ENCODE results near the gene LRP5. TPM values are rescaled to one million over a fixed set of nuclear protein-coding genes. Genes with fewer than 3 reads are reported as not detected.
"Not testable (repeated sequence)": the region's sequence is repeated elsewhere in the genome, so short reads cannot be mapped to it uniquely, and the experiment has no call there.

The LRP5 gene
- total and polyA plus RNA-seq, 8 donors: 11.8 to 152 (median 44.2) TPM

DNA sequence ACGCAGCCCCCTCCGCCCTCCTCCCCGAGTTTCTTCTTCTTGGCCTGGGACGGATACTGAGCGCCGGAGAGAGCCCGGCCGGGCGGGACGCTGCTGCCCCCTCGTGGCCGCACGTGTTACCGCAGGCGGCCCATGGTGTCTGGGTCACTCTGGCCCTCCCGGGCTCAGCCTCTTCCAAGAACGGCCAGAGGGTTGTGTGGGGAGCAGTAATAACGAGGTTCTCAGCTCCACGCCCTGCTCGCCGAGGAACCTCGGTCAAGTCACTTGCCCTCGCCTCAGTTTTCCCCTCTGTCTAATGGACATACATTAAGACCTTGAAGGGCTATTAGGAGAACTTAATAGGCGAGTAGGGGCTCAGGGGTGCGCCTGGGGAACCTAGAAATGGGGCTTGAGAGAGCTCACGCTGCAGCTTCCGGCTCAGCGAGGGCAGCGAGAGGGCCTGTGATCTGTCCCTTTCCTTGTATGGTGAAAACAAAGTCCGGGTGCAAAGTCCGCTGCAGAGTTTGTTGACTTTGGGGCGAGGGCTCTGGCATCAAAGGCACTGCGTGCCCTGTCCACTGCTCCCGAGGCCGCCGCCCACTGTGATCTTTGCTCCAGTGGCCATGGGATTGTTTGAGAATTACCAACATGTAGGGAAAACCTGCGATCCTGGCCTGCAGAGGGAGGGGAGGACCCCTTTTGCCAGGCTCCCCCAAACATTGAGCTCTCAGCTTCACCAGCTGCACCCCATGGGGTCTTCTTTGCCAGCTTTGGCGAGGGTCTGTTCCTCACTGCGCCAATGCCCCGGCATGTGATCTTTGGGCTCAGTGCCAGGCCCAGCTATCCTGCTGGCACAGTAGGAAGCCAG, 14.4 kb upstream of the LRP5 start:
- Histone ChIP-seq H3K9me3 (no peaks in the 10 kb centered on the region), H3K27me3 (no peaks in the 10 kb centered on the region), H3K36me3 (no peaks in the 10 kb centered on the region), H3K4me1 (peaks cover 22 to 41% (median 36%) of the 10 kb centered on the region in 4 donors), H3K27ac (peak overlapping the region; percentile 68 to 79 (median 69)), H3K4me3 (peak overlapping the region in 2 of 4 donors; percentile 0 to 11)
- TF ChIP-seq POLR2A (IDR thresholded peaks at IDR 0.05): no peak
- TF ChIP-seq, protein P1, sequence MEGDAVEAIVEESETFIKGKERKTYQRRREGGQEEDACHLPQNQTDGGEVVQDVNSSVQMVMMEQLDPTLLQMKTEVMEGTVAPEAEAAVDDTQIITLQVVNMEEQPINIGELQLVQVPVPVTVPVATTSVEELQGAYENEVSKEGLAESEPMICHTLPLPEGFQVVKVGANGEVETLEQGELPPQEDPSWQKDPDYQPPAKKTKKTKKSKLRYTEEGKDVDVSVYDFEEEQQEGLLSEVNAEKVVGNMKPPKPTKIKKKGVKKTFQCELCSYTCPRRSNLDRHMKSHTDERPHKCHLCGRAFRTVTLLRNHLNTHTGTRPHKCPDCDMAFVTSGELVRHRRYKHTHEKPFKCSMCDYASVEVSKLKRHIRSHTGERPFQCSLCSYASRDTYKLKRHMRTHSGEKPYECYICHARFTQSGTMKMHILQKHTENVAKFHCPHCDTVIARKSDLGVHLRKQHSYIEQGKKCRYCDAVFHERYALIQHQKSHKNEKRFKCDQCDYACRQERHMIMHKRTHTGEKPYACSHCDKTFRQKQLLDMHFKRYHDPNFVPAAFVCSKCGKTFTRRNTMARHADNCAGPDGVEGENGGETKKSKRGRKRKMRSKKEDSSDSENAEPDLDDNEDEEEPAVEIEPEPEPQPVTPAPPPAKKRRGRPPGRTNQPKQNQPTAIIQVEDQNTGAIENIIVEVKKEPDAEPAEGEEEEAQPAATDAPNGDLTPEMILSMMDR (IDR thresholded peaks at IDR 0.05): peak in 6 of 7 experiments; percentile 23 to 99 (median 98)
- TF ChIP-seq POLR2AphosphoS5 (IDR thresholded peaks at IDR 0.05): peak in 2 of 3 donors; percentile 22 to 50
- peak; percentile 87 to 93 for DNase-seq
- 10 to 51% (median 18%) methylated on average over 22 to 40 of the region's 40 CpGs for WGBS, 5 donors
- intact Hi-C loops (cut with DNase I; ENCODE audit: low total_unique reads): loop anchor here (5.0 kb wide), 1 partner anchor 41 kb away; no protein-coding TSS in a partner anchor

DNA sequence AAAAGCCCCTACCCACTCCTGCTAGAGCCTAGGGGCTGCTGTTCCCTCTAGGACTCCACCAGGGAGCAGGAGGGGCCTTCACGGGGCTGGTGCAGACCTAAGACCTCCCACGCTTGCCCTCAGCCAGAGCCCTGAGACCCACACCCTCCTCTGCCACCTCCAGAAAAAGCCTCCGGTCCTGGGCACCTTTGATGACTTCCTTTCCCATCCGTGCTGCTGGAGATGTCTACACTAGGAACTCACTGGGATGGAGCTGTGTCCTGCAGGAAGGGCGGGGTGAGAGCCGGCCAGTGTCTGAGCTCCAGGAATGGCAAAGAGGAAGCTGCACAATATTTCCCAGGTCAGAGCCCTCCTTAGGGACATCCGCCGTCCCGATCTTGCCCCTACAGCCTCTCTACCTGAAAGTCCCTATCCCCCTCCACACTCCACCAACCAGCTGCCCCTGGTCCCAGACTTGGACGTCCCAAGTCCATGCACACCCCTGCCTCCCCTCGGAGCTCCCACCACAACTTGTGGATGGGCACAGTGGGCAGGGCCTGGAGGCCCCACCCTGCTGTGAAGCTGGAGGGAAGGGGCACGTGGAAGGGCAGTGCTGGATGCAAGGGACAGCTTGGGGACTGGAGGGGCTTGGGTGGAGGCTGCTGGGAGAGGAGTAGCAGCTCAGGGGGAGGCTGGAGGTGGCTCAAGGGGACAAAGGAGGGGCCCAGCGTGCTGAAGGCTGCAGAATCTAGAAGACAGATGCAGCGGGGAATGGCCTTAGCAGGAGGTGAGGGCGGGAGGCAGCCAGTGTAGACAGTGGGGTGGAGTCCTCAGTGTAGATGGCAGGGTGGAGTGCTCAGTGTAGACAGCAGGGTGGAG, 13.5 kb upstream of the LRP5 start:
- Histone ChIP-seq H3K9me3 (no peaks in the 10 kb centered on the region), H3K27ac (peak overlapping the region; percentile 68 to 79 (median 69)), H3K36me3 (no peaks in the 10 kb centered on the region), H3K4me3 (peak overlapping the region in 1 of 4 donors; percentile 11), H3K27me3 (no peaks in the 10 kb centered on the region), H3K4me1 (peaks cover 22 to 41% (median 37%) of the 10 kb centered on the region in 4 donors)
- DNase-seq: no peak
- intact Hi-C loops (cut with DNase I; ENCODE audit: low total_unique reads): loop anchor here (5.0 kb wide), 1 partner anchor 42 kb away; no protein-coding TSS in a partner anchor
- 45 to 61% (median 56%) methylated on average over 15 of the region's 15 CpGs for WGBS, 5 donors
- TF ChIP-seq POLR2A (IDR thresholded peaks at IDR 0.05): no peak
- TF ChIP-seq, protein P1 (IDR thresholded peaks at IDR 0.05): no peak
- no peak for TF ChIP-seq EP300 (IDR thresholded peaks at IDR 0.05)
- no peak for TF ChIP-seq POLR2AphosphoS5 (IDR thresholded peaks at IDR 0.05)

DNA sequence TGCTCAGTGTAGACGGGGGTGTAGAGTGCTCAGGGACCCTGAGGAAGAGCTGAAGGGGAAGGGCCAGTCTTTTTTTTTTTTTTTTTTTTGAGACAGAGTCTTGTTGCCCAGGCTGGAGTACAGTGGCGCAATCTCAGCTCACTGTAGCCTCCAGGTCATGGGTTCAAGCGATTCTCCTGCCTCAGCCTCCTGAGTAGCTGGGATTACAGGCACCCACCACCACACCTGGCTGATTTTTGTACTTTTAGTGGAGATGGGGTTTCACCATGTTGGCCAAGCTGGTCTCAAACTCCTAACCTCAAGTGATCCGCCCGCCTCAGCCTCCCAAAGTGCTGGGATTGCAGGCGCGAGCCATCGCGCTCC, 12.9 kb upstream of the LRP5 start:
- peaks cover 22 to 41% (median 37%) of the 10 kb centered on the region in 4 donors for H3K4me1 ChIP-seq
- H3K36me3 ChIP-seq, H3K9me3 ChIP-seq, H3K27me3 ChIP-seq, H3K4me3 ChIP-seq, DNase-seq: not testable (repeated sequence)
- peak overlapping the region in 1 of 5 donors; percentile 69 for H3K27ac ChIP-seq
- WGBS, 5 donors: 94 to 97% (median 95%) methylated on average over 8 to 9 of the region's 9 CpGs
- intact Hi-C loops (cut with DNase I; ENCODE audit: low total_unique reads): loop anchor here (5.0 kb wide), 1 partner anchor 42 kb away; no protein-coding TSS in a partner anchor

DNA sequence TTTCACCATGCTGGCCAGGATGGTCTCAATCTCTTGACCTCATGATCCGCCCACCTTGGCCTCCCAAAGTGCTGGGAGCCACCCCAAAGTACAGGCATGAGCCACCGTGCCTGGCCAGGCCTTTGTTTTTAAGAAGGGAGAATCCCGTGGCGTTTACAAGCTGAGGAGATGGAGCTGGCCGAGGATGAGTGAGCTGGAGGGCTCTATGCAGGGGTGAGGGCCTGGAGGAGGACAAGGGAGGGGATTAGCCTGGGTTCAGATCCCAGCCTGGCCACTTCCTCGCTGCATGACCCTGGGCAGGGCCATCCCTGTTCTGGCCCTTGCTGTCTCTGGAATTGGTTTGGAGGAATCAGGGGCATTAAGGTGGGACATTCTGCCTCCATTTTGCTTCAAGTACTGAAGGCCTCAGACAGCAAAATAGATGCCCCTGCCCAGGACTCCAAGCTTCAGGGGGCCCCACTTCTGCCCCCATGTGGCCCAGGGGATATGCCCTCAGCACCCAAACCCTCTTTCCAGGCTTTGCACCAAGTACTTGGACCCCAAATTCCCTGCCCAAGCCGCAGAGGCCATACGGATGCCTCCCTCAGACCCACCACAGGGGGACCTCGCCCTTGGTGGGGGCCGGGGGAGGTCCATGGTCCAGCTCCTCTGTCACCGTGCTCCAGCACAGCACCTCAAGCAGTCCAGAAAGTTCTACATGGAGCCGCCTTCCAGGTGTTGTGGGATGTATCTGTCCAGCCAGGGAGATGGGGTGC, 12.1 kb upstream of the LRP5 start:
- intact Hi-C loops (cut with DNase I; ENCODE audit: low total_unique reads): no loop called here

More for the DNA sequence above, 12.1 kb upstream of the LRP5 start:
- H3K36me3 ChIP-seq: no peaks in the 10 kb centered on the region
- no peaks in the 10 kb centered on the region for H3K9me3 ChIP-seq
- 92 to 94% (median 92%) methylated on average over 12 of the region's 12 CpGs for WGBS, 5 donors
- H3K27me3 ChIP-seq: no peaks in the 10 kb centered on the region
- no peak overlapping the region for H3K4me3 ChIP-seq
- H3K27ac ChIP-seq: no peak overlapping the region
- DNase-seq: no peak
- H3K4me1 ChIP-seq: peaks cover 22 to 41% (median 37%) of the 10 kb centered on the region in 4 donors
- no peak for TF ChIP-seq POLR2AphosphoS5 (IDR thresholded peaks at IDR 0.05)
